Esophagus muscularis mucosa (tissue), 4 donors: ENCODE measurements around the gene HOXA9.

Experiments
- CTCF ChIP-seq, 3 experiments: fragments of 200-600 bp in 2 of 3; fragments of 450-650 bp in 1 of 3; sonication (generic) in 2 of 3; IDR thresholded peaks; one replicate each; pipeline ENCODE4 v1.5.1; 2017 to 2019; ENCODE audit warnings: antibody characterized with exemption in 3 of 3, mild to moderate bottlenecking in 2 of 3, moderate library complexity in 1 of 3
- EP300 ChIP-seq: sonication (generic); formaldehyde crosslinking; IDR thresholded peaks from one replicate; pipeline ENCODE4 v1.6.1; 2017; ENCODE audit warnings: antibody characterized with exemption
- POLR2A ChIP-seq: fragments of 450-650 bp; IDR thresholded peaks from one replicate; pipeline ENCODE4 v1.6.1; 2017; ENCODE audit warnings: antibody characterized with exemption, moderate library complexity, mild to moderate bottlenecking, low read depth
- POLR2AphosphoS5 ChIP-seq, 2 donors: sonication (generic); formaldehyde crosslinking; IDR thresholded peaks; one replicate each; pipeline ENCODE4 v1.6.1; 2017; ENCODE audit warnings: antibody characterized with exemption in 2 of 2

DNA sequence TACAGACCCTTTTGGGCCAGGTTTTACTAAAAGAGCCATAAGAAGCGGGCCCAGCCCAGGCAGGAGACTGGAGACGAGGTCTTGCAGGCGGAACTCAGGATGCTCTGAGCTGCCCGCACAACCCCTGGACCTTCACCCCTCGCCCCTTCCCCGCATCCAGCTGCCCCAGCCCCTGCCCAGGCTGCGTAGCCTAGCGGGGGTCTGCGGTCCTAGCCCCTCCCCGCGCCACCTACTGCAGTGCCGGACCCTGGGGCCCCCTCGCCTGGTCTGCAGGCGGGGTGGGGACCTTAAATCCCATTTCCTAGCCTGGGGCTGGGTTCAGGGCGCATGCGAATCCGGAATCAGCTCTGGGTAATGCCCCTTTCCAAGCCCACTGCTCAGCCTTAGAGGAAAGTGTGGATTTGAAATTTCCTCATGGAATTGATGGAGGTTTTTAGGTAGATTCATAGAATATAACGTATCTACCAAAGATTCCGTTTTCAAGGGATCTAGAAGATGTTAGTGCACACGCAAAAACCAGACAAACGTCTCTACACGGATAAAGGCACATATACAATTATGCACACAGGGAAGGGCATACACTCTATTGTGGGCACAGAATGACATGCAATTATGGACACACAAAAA lies 12.4 kb downstream of the HOXA9 start:
- TF ChIP-seq CTCF (IDR thresholded peaks at IDR 0.05): no peak
- no peak for TF ChIP-seq POLR2A
- TF ChIP-seq EP300: no peak
- TF ChIP-seq POLR2AphosphoS5 (IDR thresholded peaks at IDR 0.05): no peak
